Hepatocyte (in vitro differentiated cells): ENCODE measurements around the gene ACTR5. TPM values are rescaled to one million over a fixed set of nuclear protein-coding genes. Genes with fewer than 3 reads are reported as not detected.

ENCODE experiments used
- DNase-seq: peaks from one replicate; pipeline ENCODE4 v3.0.0-alpha.2; 2016; ENCODE audit warnings: low spot score
- H2AFZ ChIP-seq: fragments of 200-600 bp; sonication (generic); 2 replicates; pipeline ENCODE4 v1.6.0; 2016; ENCODE audit warnings: antibody characterized with exemption, mild to moderate bottlenecking
- H3K27ac ChIP-seq: fragments of 200-600 bp; sonication (generic); 2 replicates; pipeline ENCODE4 v1.5.1; 2016; ENCODE audit warnings: mild to moderate bottlenecking
- H3K27me3 ChIP-seq: fragments of 200-600 bp; sonication (generic); 2 replicates; pipeline ENCODE4 v1.6.1; 2016
- H3K36me3 ChIP-seq: fragments of 200-600 bp; sonication (generic); replicated peaks from 2 replicates; pipeline ENCODE4 v1.5.1; 2016; ENCODE audit warnings: low read depth; ENCODE audit not compliant: insufficient read depth
- H3K4me1 ChIP-seq: fragments of 200-600 bp; sonication (generic); 2 replicates; pipeline ENCODE4 v1.5.1; 2016; ENCODE audit warnings: mild to moderate bottlenecking, moderate library complexity; ENCODE audit not compliant: insufficient read depth
- H3K4me2 ChIP-seq: fragments of 200-600 bp; sonication (generic); 2 replicates; pipeline ENCODE4 v1.6.0; 2016
- H3K4me3 ChIP-seq: fragments of 200-600 bp; sonication (generic); 2 replicates; pipeline ENCODE4 v1.5.1; 2016; ENCODE audit warnings: mild to moderate bottlenecking
- H3K79me2 ChIP-seq: fragments of 200-600 bp; sonication (generic); 2 replicates; pipeline ENCODE4 v1.6.0; 2017; ENCODE audit warnings: mild to moderate bottlenecking
- H3K9me2 ChIP-seq: fragments of 200-600 bp; sonication (generic); replicated peaks from 2 replicates; pipeline ENCODE4 v1.6.0; 2017; ENCODE audit warnings: mild to moderate bottlenecking; ENCODE audit not compliant: insufficient read depth
- H3K9me3 ChIP-seq: fragments of 200-600 bp; sonication (generic); 2 replicates; pipeline ENCODE4 v1.5.1; 2016; ENCODE audit warnings: low read depth, mild to moderate bottlenecking
- H4K20me1 ChIP-seq: fragments of 200-600 bp; sonication (generic); 2 replicates; pipeline ENCODE4 v1.6.0; 2016; ENCODE audit warnings: mild to moderate bottlenecking; ENCODE audit not compliant: insufficient read depth, poor library complexity, severe bottlenecking
- CTCF ChIP-seq: fragments of 200-600 bp; sonication (generic); IDR thresholded peaks from 2 replicates; pipeline ENCODE4 v1.5.1; 2016; ENCODE audit warnings: antibody characterized with exemption, mild to moderate bottlenecking; ENCODE audit not compliant: poor library complexity
- EZH2 ChIP-seq: fragments of 200-600 bp; sonication (generic); IDR thresholded peaks from 2 replicates; pipeline ENCODE4 v1.6.1; 2016; ENCODE audit warnings: antibody characterized with exemption, mild to moderate bottlenecking, borderline replicate concordance
- EZH2phosphoT487 ChIP-seq: fragments of 200-600 bp; sonication (generic); IDR thresholded peaks from one replicate; pipeline ENCODE4 v1.6.1; 2018; ENCODE audit warnings: antibody characterized with exemption, mild to moderate bottlenecking, low read depth, moderate library complexity; ENCODE audit not compliant: unreplicated experiment, severe bottlenecking
- WGBS: methylation state at CpG from one replicate; pipeline ENCODE4 v1.1.6; 2016; ENCODE audit warnings: low lambda C conversion rate; ENCODE audit errors: missing lambda C conversion rate; 5-methylcytosine and 5-hydroxymethylcytosine counted together
- polyA plus RNA-seq: library from polyadenylated mRNA; unstranded; fragments of >200 nt; fragmentation: Nextera tagmentation; extraction: Ambion mirVana; gene quantifications from 2 replicates; pipeline ENCODE4 v1.2.1, GENCODE V29; 2016
- total RNA-seq: library from RNA; depleted of rRNA; stranded (reverse); fragments of >200 nt; gene quantifications from 2 replicates; pipeline ENCODE4 v1.2.3, GENCODE V29; 2014

Gene ACTR5
- total RNA-seq, result 5.4 and 8.5 TPM in 2 replicates
- polyA plus RNA-seq, result 8.1 and 10.1 TPM in 2 replicates

GRCh38 chr20:38748097-38748860 is at the start of gene ACTR5:
TSS of gene ACTR5 (plus strand) at chr20:38748460. CDS start at chr20:38748479, 19 bp downstream.
- peaks cover 2% of the 10 kb centered on the region for H4K20me1 ChIP-seq
- no peaks in the 10 kb centered on the region for H3K36me3 ChIP-seq
- peak within 1 kb of the TSS; percentile 74 for H2AFZ ChIP-seq
- whole genome bisulfite sequencing, result under 1% methylated on average over 61 of the region's 84 CpGs
- no peaks in the 10 kb centered on the region for H3K9me3 ChIP-seq
- peak within 1 kb of the TSS; percentile 41 for H3K4me3 ChIP-seq
- H3K9me2 ChIP-seq, result no peaks in the 10 kb centered on the region
- peak within 1 kb of the TSS; percentile 91 for H3K4me2 ChIP-seq
- peaks cover 6% of the 10 kb centered on the region for H3K4me1 ChIP-seq
- H3K79me2 ChIP-seq, result peaks cover 17% of the 10 kb centered on the region
- H3K27me3 ChIP-seq, result peaks cover 4% of the 10 kb centered on the region
- H3K27ac ChIP-seq, result peak within 1 kb of the TSS; percentile 95
- no peak for TF ChIP-seq CTCF
- TF ChIP-seq EZH2phosphoT487, result no peak
- TF ChIP-seq EZH2, result no peak
- DNase-seq, result peak; percentile 97

GRCh38 chr20:38698541-38698940 is 49.7 kb upstream of the ACTR5 start:
- H3K4me1 ChIP-seq, result no peaks in the 10 kb centered on the region
- no peak overlapping the region for H3K4me3 ChIP-seq
- no peaks in the 10 kb centered on the region for H4K20me1 ChIP-seq
- no peaks in the 10 kb centered on the region for H3K9me3 ChIP-seq
- H3K27ac ChIP-seq, result no peak overlapping the region
- no peak overlapping the region for H2AFZ ChIP-seq
- H3K27me3 ChIP-seq, result peaks cover 27% of the 10 kb centered on the region
- DNase-seq, result no peak
- 81% methylated on average over 15 of the region's 15 CpGs for WGBS
- no peaks in the 10 kb centered on the region for H3K79me2 ChIP-seq
- no peaks in the 10 kb centered on the region for H3K9me2 ChIP-seq
- no peaks in the 10 kb centered on the region for H3K36me3 ChIP-seq
- TF ChIP-seq EZH2 (no peak), EZH2phosphoT487 (no peak), CTCF (no peak)
- H3K4me2 ChIP-seq, result no peak overlapping the region

- Histone ChIP-seq H3K9me3 (no peaks in the 10 kb centered on the region), H3K4me2 (no peak overlapping the region), H3K27ac (no peak overlapping the region), H3K79me2 (no peaks in the 10 kb centered on the region), H3K4me1 (no peaks in the 10 kb centered on the region), H3K36me3 (no peaks in the 10 kb centered on the region), H3K27me3 (peaks cover 27% of the 10 kb centered on the region), H4K20me1 (no peaks in the 10 kb centered on the region), H3K4me3 (no peak overlapping the region), H3K9me2 (no peaks in the 10 kb centered on the region), H2AFZ (no peak overlapping the region)
- TF ChIP-seq EZH2 (no peak), CTCF (no peak), EZH2phosphoT487 (no peak)
- WGBS, result 52% methylated on average over 4 of the region's 4 CpGs
- no peak for DNase-seq
These were observed 48.1 kb upstream of the ACTR5 start for GRCh38 chr20:38700141-38700540.
